Pancreas (tissue), 8 donors: Measurements from ENCODE around the gene IFI27. TPM values are rescaled to one million over a fixed set of nuclear protein-coding genes. Genes with fewer than 3 reads are reported as not detected.

Source experiments
- polyA plus RNA-seq, 2 donors: library from polyadenylated mRNA; stranded (reverse); fragments of 200-250 nt; gene quantifications; one replicate each; pipeline ENCODE4 v1.2.3, GENCODE V29; 2013
- total RNA-seq, 6 donors: library from RNA; stranded (reverse); fragmentation: NEBNext Ultra II Directional in 4 of 6; extraction: Animal tissue kit (Norgen Biotek cat#: 25700) in 4 of 6; gene quantifications; one replicate each; pipeline versions ENCODE4 v1.2.1 to v1.2.4, GENCODE V29; 2021 to 2023
- donor health status: healthy with polysubstance abuse.
- donor health status: DM: no; HTN: no; CAD: no; lungs with moderate emphysema.
- donor health status: DM: no; HTN: no; CAD: no.
- donor health status: Bipolar disorder and iron deficiency.
- donor health status: DM: yes; HTN: yes; CAD: no.
- donor health status: DM: no; HTN: no; CAD: no.
- donor health status: DM: no; HTN: no; CAD: no.
- donor health status: DM: yes; HTN: yes; CAD: no.

IFI27 gene
- total and polyA plus RNA-seq, 8 donors = 8.1 to 78.9 (median 15.1) TPM

Other genes with a start within 250 kb of the IFI27 start
- not detected for gene FAM181A, start 183.4 kb upstream of the IFI27 start, total RNA-seq
- gene FAM181A, start 183.4 kb upstream of the IFI27 start, polyA plus RNA-seq = not detected
- under 1 TPM; 0.09 to 0.53 (median 0.26) TPM for gene ASB2, start 134.2 kb upstream of the IFI27 start, total RNA-seq
- gene ASB2, start 134.2 kb upstream of the IFI27 start, polyA plus RNA-seq = 1 to 10 TPM; 1.3 to 1.4 TPM
- not detected for gene CCDC197, start 113.4 kb upstream of the IFI27 start, total RNA-seq
- not detected for gene CCDC197, start 113.4 kb upstream of the IFI27 start, polyA plus RNA-seq
- 1 to 10 TPM in 2 of 6 donors, under 1 TPM in 4; 0.51 to 1.3 (median 0.87) TPM for gene OTUB2, start 84.4 kb upstream of the IFI27 start, total RNA-seq
- gene OTUB2, start 84.4 kb upstream of the IFI27 start, polyA plus RNA-seq = under 1 TPM; 0.30 to 0.31 TPM
- 10 to 100 TPM; 55.9 to 86.4 (median 68.0) TPM for gene DDX24, start 29.5 kb upstream of the IFI27 start, total RNA-seq
- gene DDX24, start 29.5 kb upstream of the IFI27 start, polyA plus RNA-seq = 100 to 1,000 TPM in 1 of 2 donors, 10 to 100 TPM in 1; 60.7 to 111 TPM
- gene IFI27L1, start 29.4 kb upstream of the IFI27 start, total RNA-seq = 1 to 10 TPM; 3.8 to 8.7 (median 6.8) TPM
- 10 to 100 TPM; 14.1 to 14.3 TPM for gene IFI27L1, start 29.4 kb upstream of the IFI27 start, polyA plus RNA-seq
- 10 to 100 TPM in 3 of 6 donors, 1 to 10 TPM in 3; 5.4 to 20.2 (median 10.0) TPM for gene IFI27L2, start 18.9 kb downstream of the IFI27 start, total RNA-seq
- 10 to 100 TPM; 38.7 to 90.7 TPM for gene IFI27L2, start 18.9 kb downstream of the IFI27 start, polyA plus RNA-seq
- 1 to 10 TPM in 1 of 6 donors, under 1 TPM in 5; 0.56 to 1.3 (median 0.66) TPM for gene PPP4R4, start 63.6 kb downstream of the IFI27 start, total RNA-seq
- gene PPP4R4, start 63.6 kb downstream of the IFI27 start, polyA plus RNA-seq = 1 to 10 TPM in 1 of 2 donors, under 1 TPM in 1; 0.19 to 1.2 TPM
- under 1 TPM; 0.19 to 0.70 (median 0.34) TPM for gene SERPINA10, start 182.5 kb downstream of the IFI27 start, total RNA-seq
- gene SERPINA10, start 182.5 kb downstream of the IFI27 start, polyA plus RNA-seq = 1 to 10 TPM; 1.1 to 4.3 TPM
- gene SERPINA6, start 212.6 kb downstream of the IFI27 start, total RNA-seq = 10 to 100 TPM in 3 of 6 donors, 1 to 10 TPM in 3; 5.2 to 17.4 (median 10.3) TPM
- gene SERPINA6, start 212.6 kb downstream of the IFI27 start, polyA plus RNA-seq = 10 to 100 TPM; 13.1 to 17.7 TPM